ENCODE results near the gene VEZF1.

DNA sequence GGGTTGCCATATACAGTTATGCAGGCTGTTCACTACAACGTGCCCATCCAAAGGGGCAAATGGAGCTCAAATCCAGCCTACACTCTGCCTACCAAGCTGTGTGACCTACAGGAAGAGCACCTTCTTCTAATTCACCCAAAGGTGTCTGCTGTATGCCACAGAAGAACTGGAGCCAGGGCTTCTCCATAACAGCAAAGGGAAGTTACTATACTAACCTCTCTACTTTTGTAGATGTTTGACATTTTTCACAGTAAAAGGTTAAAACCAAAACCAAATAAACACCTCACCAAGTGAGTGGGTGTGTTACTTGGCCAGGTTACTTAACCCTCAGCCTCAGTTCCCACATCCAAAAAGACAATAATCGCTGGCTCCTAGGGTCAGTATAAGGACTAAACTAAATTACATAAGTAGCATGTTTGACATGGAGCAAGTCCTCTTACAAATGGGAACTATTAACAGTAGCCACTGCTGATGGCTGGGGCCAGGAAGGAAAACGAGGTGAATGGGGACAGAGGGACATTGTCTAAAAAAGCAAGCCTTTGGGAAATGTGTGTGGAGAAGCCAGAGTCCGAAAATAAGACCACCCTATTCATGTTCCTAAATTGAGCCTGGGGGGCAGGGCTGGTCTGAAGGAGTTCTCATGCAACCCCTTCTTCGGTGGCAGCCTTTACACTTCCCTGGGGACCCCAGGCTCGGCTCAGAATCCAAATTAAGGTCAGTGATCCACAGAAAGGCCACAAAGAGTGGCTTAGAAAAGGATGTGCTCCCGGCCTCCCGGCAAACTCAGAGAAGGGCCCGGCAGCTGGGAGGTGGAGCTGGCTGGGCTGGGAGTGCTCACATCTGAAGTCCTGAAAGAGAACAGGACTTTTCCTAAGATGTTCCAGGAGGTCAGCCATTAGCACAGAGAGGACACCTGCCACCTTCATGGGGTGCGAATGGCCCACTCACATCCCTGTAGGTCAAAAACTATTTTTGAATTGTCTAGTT, 46.4 kb downstream of the VEZF1 start:
- TF ChIP-seq, protein P1, sequence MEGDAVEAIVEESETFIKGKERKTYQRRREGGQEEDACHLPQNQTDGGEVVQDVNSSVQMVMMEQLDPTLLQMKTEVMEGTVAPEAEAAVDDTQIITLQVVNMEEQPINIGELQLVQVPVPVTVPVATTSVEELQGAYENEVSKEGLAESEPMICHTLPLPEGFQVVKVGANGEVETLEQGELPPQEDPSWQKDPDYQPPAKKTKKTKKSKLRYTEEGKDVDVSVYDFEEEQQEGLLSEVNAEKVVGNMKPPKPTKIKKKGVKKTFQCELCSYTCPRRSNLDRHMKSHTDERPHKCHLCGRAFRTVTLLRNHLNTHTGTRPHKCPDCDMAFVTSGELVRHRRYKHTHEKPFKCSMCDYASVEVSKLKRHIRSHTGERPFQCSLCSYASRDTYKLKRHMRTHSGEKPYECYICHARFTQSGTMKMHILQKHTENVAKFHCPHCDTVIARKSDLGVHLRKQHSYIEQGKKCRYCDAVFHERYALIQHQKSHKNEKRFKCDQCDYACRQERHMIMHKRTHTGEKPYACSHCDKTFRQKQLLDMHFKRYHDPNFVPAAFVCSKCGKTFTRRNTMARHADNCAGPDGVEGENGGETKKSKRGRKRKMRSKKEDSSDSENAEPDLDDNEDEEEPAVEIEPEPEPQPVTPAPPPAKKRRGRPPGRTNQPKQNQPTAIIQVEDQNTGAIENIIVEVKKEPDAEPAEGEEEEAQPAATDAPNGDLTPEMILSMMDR (conservative IDR thresholded peaks at IDR 0.05), result no peak
- TF ChIP-seq EZH2 (IDR thresholded peaks at IDR 0.05; ENCODE audit: low read depth), result no peak
